ENCODE results near the gene RAD9A. TPM values are rescaled to one million over a fixed set of nuclear protein-coding genes. Genes with fewer than 3 reads are reported as not detected.

The RAD9A gene
- total and polyA plus RNA-seq, 9 of the 15 experiments (the other 6 are each of a cell fraction or from before 2014, with no cell fraction given): 1.4 to 41.2 (median 16.1) TPM

GRCh38 chr11:67436459-67437081 is 44.8 kb downstream of the RAD9A start (continued):
- peak; percentile 65; the same call in 1 of the 2 replicates for TF ChIP-seq HMBOX1 (IDR thresholded peaks at IDR 0.05)
- peak; percentile 71; the same call in 1 of the 2 replicates for TF ChIP-seq RNF2 (IDR thresholded peaks at IDR 0.05)
- 0 out of 2 replicates have a peak, but pooled peaks have one; percentile 7 for TF ChIP-seq ZNF384 (IDR thresholded peaks at IDR 0.05; ENCODE audit: low read depth, low read length)
- no peak for TF ChIP-seq POLR2G (IDR thresholded peaks at IDR 0.05; ENCODE audit: low read depth, low read length)
- peak; percentile 18 to 50 for TF ChIP-seq E2F6 (IDR thresholded peaks at IDR 0.05; ENCODE audit: borderline replicate concordance in 1 of 2, extremely low read depth in 1 of 2, insufficient read depth in 1 of 2, insufficient read length in 1 of 2, low read depth in 1 of 2, low read length in 1 of 2, poor library complexity in 1 of 2, severe bottlenecking in 1 of 2)
- no peak for TF ChIP-seq NFXL1 (CRISPR knock-in tag; IDR thresholded peaks at IDR 0.05)
- peak in 1 of 2 experiments; percentile 64; a peak in 1 of 4 replicates for TF ChIP-seq KDM4B (IDR thresholded peaks at IDR 0.05; ENCODE audit: borderline replicate concordance in 2 of 2, low read depth in 1 of 2)
- peak; percentile 63 for TF ChIP-seq ARID1B (IDR thresholded peaks at IDR 0.05)
- TF ChIP-seq ZNF583 (CRISPR knock-in tag; IDR thresholded peaks at IDR 0.05): no peak
- no peak for TF ChIP-seq ZFP1 (CRISPR knock-in tag; IDR thresholded peaks at IDR 0.05)
- TF ChIP-seq DIDO1 (tag; IDR thresholded peaks at IDR 0.05; ENCODE audit: low read depth): no peak
- TF ChIP-seq TGIF2 (CRISPR knock-in tag; IDR thresholded peaks at IDR 0.05): no peak
- TF ChIP-seq TAF7 (tag; IDR thresholded peaks at IDR 0.05): no peak
- TF ChIP-seq SMARCB1 (IDR thresholded peaks at IDR 0.05; ENCODE audit: insufficient read length, low read depth): no peak
- TF ChIP-seq HLTF (IDR thresholded peaks at IDR 0.05): peak; percentile 97
- TF ChIP-seq TAL1 (IDR thresholded peaks at IDR 0.05): peak; percentile 25; the same call in 1 of the 2 replicates
- TF ChIP-seq NR2C2 (CRISPR knock-in tag; IDR thresholded peaks at IDR 0.05): 0 out of 2 replicates have a peak, but pooled peaks have one; percentile 39
- TF ChIP-seq NR2C2 (tag; IDR thresholded peaks at IDR 0.05): no peak; the same call in 1 of the 2 replicates
- no peak for TF ChIP-seq KLF13 (tag; IDR thresholded peaks at IDR 0.05; ENCODE audit: borderline replicate concordance, low read depth)
- TF ChIP-seq LEF1 (IDR thresholded peaks at IDR 0.05): peak; percentile 72; the same call in 1 of the 2 replicates
- peak; percentile 49; the same call in 1 of the 2 replicates for TF ChIP-seq MAX (CRISPR knock-in tag; IDR thresholded peaks at IDR 0.05)
- no peak for TF ChIP-seq ARID3B (CRISPR knock-in tag; IDR thresholded peaks at IDR 0.05; ENCODE audit: borderline replicate concordance)
- TF ChIP-seq L3MBTL2 (IDR thresholded peaks at IDR 0.05): peak; percentile 61
- TF ChIP-seq KAT7 (CRISPR knock-in tag; IDR thresholded peaks at IDR 0.05; ENCODE audit: borderline replicate concordance): peak; percentile 72
- no peak for TF ChIP-seq ZNF121 (CRISPR knock-in tag; conservative IDR thresholded peaks at IDR 0.05)
- no peak for TF ChIP-seq RUNX1 (IDR thresholded peaks at IDR 0.05; ENCODE audit: low read depth)
- peak; percentile 79 for TF ChIP-seq DPF2 (IDR thresholded peaks at IDR 0.05)
- TF ChIP-seq RBFOX2 (IDR thresholded peaks at IDR 0.05; ENCODE audit: low read depth, low read length): no peak
